NCI-H2081 treated with DMSO at 0.1 percent for 48 hours (cell line): ENCODE results near the gene LY6G6D.

Source experiments
- DNase-seq: peaks from one replicate; lab custom pipeline; 2025; lab: John Stamatoyannopoulos, UW

LY6G6D gene

GRCh38 chr6:31719001-31719400 is 3.9 kb downstream of the LY6G6D start:
- DNase-seq: no peak

DNA sequence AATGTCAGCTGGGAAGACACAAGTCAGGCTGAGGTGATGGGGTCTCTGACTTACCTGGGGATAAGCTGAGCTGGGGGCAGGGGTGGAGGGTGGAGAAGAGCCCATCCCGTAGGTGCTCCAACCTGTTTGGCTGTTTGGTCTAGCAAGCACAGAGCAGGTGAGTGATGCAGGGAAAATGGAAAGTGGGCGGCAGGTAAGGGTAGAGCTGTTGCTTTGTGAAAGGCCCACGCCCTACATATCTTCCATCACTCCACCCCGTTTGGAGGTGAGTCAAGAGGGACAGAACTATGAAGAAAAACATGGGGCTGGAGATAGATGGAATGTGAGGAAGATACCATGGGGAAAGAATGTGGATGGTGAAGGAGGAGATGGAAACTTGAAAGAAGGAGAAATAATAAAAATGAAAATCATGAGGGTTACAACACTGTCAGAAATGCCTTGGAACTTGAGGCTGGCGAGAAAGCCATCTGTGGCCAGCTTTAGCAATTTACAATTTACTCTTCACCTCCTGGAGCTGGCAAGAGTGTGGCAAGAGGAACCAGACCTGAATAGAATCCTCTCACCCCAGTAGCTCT is 5.1 kb downstream of the LY6G6D start:
- no peak for DNase-seq

GRCh38 chr6:31721351-31722020 is 6.3 kb downstream of the LY6G6D start, which contains the start of gene LY6G6C:
Gene LY6G6C (minus strand): TSS chr6:31721746. CDS start chr6:31721679, 67 bp downstream.
- no peak for DNase-seq

DNA sequence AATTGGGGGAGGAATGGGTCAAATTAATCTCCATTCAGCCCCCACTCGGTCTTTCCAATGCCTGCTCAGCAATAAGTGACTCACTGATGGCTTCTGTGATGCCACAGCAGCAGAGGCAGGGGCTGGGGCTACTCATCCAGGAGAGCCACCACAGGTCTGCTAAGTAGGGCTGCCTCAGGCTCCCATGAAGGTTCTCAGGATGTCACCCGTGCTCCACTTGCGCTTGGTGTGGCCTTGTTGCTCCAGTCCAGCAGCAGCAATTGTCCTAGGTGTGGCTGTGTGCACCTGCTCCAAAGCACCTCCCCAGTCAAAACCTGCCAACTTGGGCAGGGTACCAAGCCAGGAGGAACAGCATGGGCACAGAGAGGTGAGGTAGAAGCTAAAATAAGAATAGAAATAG is 7.0 kb downstream of the LY6G6D start:
- no peak for DNase-seq

- no peak for DNase-seq
Observed at GRCh38 chr6:31723245-31723979, 8.3 kb downstream of the LY6G6D start, which contains the start of gene MPIG6B. Gene MPIG6B (plus strand): TSS chr6:31723373. CDS start chr6:31723384, 11 bp downstream.

DNA sequence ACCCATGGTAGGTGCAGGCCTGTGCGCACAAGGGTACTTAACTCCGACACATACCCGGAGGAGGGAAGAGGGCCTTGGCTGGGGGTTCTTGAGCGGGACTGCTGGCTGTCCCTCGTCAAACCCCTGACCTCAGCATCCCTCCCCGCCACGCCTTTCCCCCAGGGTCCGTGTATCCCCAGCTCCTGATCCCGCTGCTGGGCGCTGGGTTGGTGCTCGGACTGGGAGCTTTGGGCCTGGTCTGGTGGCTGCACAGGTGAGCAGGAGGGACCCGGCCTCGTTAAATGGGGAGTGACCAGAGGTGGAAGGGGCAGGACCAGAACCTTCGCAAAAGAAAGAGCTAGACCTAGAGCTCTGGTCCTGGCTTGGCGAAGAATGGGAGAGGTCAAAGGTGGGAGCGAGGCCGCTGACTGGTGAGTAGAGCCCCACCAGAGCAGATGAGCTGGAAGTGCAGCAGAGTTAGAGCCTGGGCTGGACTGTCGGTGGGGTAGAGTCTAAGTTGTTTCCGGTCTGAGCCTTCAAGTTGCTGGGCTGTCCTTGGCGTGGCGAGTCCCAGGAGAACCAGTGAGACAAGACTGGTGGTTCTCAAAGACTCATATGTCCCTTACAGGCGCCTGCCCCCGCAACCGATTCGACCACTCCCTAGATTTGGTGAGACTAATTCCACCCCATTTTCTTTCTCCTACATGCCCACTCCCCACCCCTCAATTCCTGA is 9.0 kb downstream of the LY6G6D start:
- no peak for DNase-seq

DNA sequence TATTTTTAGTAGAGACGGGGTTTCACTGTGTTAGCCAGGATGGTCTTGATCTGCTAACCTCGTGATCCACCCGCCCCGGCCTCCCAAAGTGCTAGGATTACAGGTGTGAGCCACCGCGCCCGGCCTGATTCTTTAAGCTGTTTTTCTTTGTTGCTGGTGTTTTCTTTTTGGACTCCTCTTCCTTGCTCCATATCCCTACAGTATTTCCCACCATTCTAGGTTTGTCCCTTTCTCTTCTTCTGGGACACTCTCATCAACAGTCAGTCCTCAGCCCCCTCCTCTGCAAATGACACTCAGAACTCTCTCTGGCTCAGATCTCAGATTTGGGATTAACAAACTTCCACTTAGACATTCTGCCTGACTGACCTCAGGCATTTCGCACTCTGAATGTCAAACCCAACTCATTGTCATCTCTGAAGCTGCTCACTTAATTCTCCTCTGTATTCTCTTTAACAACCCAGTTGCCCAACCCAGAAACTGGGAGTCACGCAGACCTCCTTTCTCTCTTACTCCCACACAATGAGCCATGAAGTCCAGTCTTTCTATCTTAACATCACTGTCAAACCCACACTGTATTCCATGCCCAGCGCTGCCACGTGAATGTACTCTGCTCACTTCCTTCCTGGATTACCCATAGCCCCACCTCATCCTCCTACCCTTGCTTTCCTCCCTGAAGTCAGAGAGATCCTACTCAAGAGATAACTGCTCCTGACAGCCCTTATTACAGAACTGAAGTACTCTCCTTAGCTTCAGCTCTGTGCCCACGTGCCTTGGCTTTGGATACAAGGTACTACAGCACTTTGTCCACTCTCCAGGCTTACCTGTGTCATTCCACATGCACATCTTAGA is 10.6 kb downstream of the LY6G6D start:
- no peak for DNase-seq

DNA sequence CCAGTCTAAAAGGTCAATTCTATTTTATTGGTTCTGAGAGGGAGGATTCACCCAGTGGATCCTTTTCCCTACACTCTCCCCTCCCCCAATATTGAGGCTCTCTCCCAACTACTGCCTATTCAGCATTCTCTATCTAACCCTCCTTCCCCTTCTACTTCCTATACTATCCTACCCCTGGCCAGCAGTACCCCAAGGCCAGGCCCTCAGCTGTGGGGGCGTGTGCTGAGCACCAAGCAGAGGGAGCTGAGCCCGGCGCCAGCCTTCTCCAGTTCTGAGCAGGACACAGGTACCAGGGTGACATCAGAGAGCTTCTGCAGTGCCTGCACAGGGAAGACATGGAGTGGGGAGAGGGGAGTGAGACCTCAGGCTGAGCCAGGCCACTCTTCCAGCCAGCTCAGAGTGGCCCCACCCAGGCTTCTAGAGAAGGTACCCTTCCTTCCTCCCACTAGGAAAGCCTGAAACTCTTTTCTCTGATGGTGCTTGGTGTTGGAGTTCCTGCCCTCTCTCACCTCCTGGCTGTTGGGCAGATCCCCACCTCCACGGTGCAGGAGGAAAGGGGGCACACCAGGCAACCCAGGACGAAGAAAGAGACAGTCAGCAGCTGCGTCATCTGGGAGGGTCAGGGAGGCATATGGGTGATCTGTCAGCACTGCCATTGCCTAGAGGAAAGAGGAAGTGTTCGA is 12.0 kb downstream of the LY6G6D start:
- no peak for DNase-seq

GRCh38 chr6:31727717-31728671 is 12.8 kb downstream of the LY6G6D start:
- no peak for DNase-seq

GRCh38 chr6:31728767-31729514 is 13.8 kb downstream of the LY6G6D start, which contains the start of gene DDAH2:
Gene DDAH2 (minus strand): TSS chr6:31729299. CDS start chr6:31729161, 138 bp downstream.
- no peak for DNase-seq

DNA sequence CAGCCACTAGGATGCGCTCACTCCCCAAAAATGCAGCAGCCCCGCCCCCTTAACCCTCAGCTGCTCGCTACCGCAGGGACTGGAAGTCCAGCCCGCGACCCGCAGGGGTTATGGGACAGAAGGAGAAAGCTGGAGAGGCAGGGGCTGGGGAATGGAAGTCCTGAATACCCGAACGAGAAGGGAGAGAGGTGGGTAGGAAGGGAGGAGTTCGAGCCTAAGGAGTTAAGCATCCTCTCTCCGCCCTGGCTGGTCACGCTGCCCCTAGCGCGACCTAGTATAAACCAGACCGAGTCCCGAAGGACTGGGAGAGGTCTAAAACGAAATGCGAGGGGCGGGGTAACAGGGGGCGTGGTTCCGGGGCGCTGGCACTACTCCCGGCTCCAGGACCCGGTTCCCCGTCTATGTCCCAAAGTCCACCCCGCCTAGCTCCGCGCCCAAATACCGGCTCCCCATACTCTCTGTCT is 14.4 kb downstream of the LY6G6D start:
- no peak for DNase-seq

- DNase-seq: no peak
Observed at GRCh38 chr6:31729979-31730630, 15.0 kb downstream of the LY6G6D start.

- DNase-seq: no peak
Observed at GRCh38 chr6:31730631-31731086, 15.5 kb downstream of the LY6G6D start.

- no peak for DNase-seq
Observed at GRCh38 chr6:31732029-31732428, 16.9 kb downstream of the LY6G6D start.

- DNase-seq: no peak
Observed at GRCh38 chr6:31733734-31734133, 18.6 kb downstream of the LY6G6D start.

- DNase-seq: no peak
Observed at GRCh38 chr6:31734247-31734820, 19.2 kb downstream of the LY6G6D start.

DNA sequence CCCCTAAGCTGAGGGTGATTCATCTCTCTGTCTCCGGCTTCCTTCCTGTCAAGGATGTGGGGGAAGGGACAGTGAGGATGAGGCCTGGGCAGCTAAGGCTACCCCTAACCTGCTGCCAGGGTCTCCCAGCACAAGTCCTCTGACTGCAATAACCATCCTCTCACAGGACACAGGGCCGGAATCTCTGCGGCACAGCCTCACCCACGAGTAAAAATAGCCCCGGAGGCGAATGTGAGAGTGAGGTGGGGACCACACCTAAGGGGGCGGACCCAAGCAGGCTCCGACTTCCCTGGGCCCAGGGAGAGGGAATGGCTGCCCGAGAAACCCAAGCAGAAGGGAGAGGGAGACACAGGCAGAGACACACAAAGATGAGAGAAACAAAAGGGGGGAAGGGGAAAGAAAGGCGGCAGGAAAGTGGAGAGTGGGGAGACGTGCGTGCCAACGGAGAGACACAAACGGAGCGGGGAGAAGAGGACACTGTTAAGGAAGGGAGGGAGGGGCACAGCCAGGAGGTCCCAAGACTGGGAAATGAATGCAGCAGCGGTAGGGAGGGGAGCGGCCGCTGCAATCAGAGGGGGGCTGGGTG is 19.8 kb downstream of the LY6G6D start:
- DNase-seq: no peak
